HG03460 (cell line): Measurements from ENCODE around the gene ZNF80.
A peak's percentile ranks its signal among the peaks of the same experiment; 100 is the strongest.

Experiments
- ATAC-seq: cut with Tn5 transposase; IDR thresholded peaks from one replicate; pipeline ENCODE4 v1.9.1; 2021; ENCODE audit not compliant: unreplicated experiment

Gene ZNF80

GRCh38 chr3:114221165-114221880 lies 16.1 kb downstream of the ZNF80 start:
- no peak for ATAC-seq

- ATAC-seq: no peak
Measured at GRCh38 chr3:114219741-114220140, 17.6 kb downstream of the ZNF80 start.

- ATAC-seq: no peak
Measured at GRCh38 chr3:114218578-114219185, 18.7 kb downstream of the ZNF80 start.

- ATAC-seq: no peak
Measured at GRCh38 chr3:114218006-114218405, 19.4 kb downstream of the ZNF80 start.

- no peak for ATAC-seq
Measured at GRCh38 chr3:114217266-114217665, 20.1 kb downstream of the ZNF80 start.

- no peak for ATAC-seq
Measured at GRCh38 chr3:114216186-114216970, 21.0 kb downstream of the ZNF80 start.

- ATAC-seq: no peak
Measured at GRCh38 chr3:114214542-114215341, 22.6 kb downstream of the ZNF80 start.

GRCh38 chr3:114213627-114214541 lies 23.5 kb downstream of the ZNF80 start:
- peak; percentile 81 for ATAC-seq

- ATAC-seq: peak; percentile 9
Measured at GRCh38 chr3:114213292-114213626, 24.1 kb downstream of the ZNF80 start.

- ATAC-seq: no peak
Measured at GRCh38 chr3:114212646-114213045, 24.7 kb downstream of the ZNF80 start.

- peak; percentile 94 for ATAC-seq
Measured at GRCh38 chr3:114207768-114208167, 29.6 kb downstream of the ZNF80 start.

GRCh38 chr3:114206342-114206741 lies 31.0 kb downstream of the ZNF80 start:
- no peak for ATAC-seq

- ATAC-seq: no peak
Measured at GRCh38 chr3:114205541-114205940, 31.8 kb downstream of the ZNF80 start.

GRCh38 chr3:114194750-114195149 lies 42.6 kb downstream of the ZNF80 start:
- ATAC-seq: no peak

- no peak for ATAC-seq
Measured at GRCh38 chr3:114192136-114192535, 45.2 kb downstream of the ZNF80 start.

- ATAC-seq: no peak
Measured at GRCh38 chr3:114186501-114186900, 50.9 kb downstream of the ZNF80 start.
